ENCODE measurements around the gene PLXNB3. TPM values are rescaled to one million over a fixed set of nuclear protein-coding genes. Genes with fewer than 3 reads are reported as not detected.

PLXNB3 gene
- total RNA-seq, 1 donor from 2014 or later = 5.8 TPM

- H3K4me1 Mint-ChIP-seq (ENCODE audit: low read depth, unreplicated experiment) = no peaks in the 10 kb centered on the region
- H3K36me3 Mint-ChIP-seq (ENCODE audit: unreplicated experiment) = no peaks in the 10 kb centered on the region
- no peak for DNase-seq
- no peak for TF ChIP-seq CTCF (IDR thresholded peaks at IDR 0.05; ENCODE audit: partially characterized antibody, unreplicated experiment)
- H3K27ac Mint-ChIP-seq (ENCODE audit: unreplicated experiment) = peak overlapping the region; percentile 43
- H3K9me3 Mint-ChIP-seq (ENCODE audit: unreplicated experiment) = peaks cover 1% of the 10 kb centered on the region
- no peaks in the 10 kb centered on the region for H3K27me3 Mint-ChIP-seq (ENCODE audit: unreplicated experiment)
- no peak overlapping the region for H3K4me3 Mint-ChIP-seq (ENCODE audit: unreplicated experiment)
Measured at GRCh38 chrX:153783378-153784013, 19.4 kb downstream of the PLXNB3 start.

- Mint-ChIP-seq H3K4me1 (ENCODE audit: low read depth, unreplicated experiment) (no peaks in the 10 kb centered on the region), H3K4me3 (ENCODE audit: unreplicated experiment) (no peak overlapping the region), H3K9me3 (ENCODE audit: unreplicated experiment) (peaks cover 1% of the 10 kb centered on the region), H3K27me3 (ENCODE audit: unreplicated experiment) (no peaks in the 10 kb centered on the region), H3K27ac (ENCODE audit: unreplicated experiment) (no peak overlapping the region), H3K36me3 (ENCODE audit: unreplicated experiment) (no peaks in the 10 kb centered on the region)
- TF ChIP-seq CTCF (IDR thresholded peaks at IDR 0.05; ENCODE audit: partially characterized antibody, unreplicated experiment) = no peak
- DNase-seq = no peak
Measured at GRCh38 chrX:153784325-153784967, 20.4 kb downstream of the PLXNB3 start.

GRCh38 chrX:153786669-153787068 lies 22.6 kb downstream of the PLXNB3 start:
- H3K27ac Mint-ChIP-seq (ENCODE audit: unreplicated experiment) = no peak overlapping the region
- no peak for TF ChIP-seq CTCF (IDR thresholded peaks at IDR 0.05; ENCODE audit: partially characterized antibody, unreplicated experiment)
- peaks cover 1% of the 10 kb centered on the region for H3K9me3 Mint-ChIP-seq (ENCODE audit: unreplicated experiment)

GRCh38 chrX:153789654-153790053 lies 25.6 kb downstream of the PLXNB3 start:
- no peak for TF ChIP-seq CTCF (IDR thresholded peaks at IDR 0.05; ENCODE audit: partially characterized antibody, unreplicated experiment)
- DNase-seq = no peak
- no peaks in the 10 kb centered on the region for H3K27me3 Mint-ChIP-seq (ENCODE audit: unreplicated experiment)
- H3K4me1 Mint-ChIP-seq (ENCODE audit: low read depth, unreplicated experiment) = peaks cover 5% of the 10 kb centered on the region
- no peaks in the 10 kb centered on the region for H3K36me3 Mint-ChIP-seq (ENCODE audit: unreplicated experiment)
- peaks cover 6% of the 10 kb centered on the region for H3K9me3 Mint-ChIP-seq (ENCODE audit: unreplicated experiment)
- no peak overlapping the region for H3K4me3 Mint-ChIP-seq (ENCODE audit: unreplicated experiment)
- H3K27ac Mint-ChIP-seq (ENCODE audit: unreplicated experiment) = no peak overlapping the region

More at GRCh38 chrX:153786669-153787068, 22.6 kb downstream of the PLXNB3 start:
- no peak for DNase-seq
- Mint-ChIP-seq H3K36me3 (ENCODE audit: unreplicated experiment) (no peaks in the 10 kb centered on the region), H3K4me1 (ENCODE audit: low read depth, unreplicated experiment) (no peaks in the 10 kb centered on the region), H3K27me3 (ENCODE audit: unreplicated experiment) (no peaks in the 10 kb centered on the region), H3K4me3 (ENCODE audit: unreplicated experiment) (no peak overlapping the region)

Data from glutamatergic neuron (in vitro differentiated cells).